ENCODE measurements around the gene WNK4.

Gene WNK4

GRCh38 chr17:42841975-42842685, 61.7 kb downstream of the WNK4 start:
- H3K4me3 ChIP-seq (ENCODE audit: low read length): no peak overlapping the region
- DNase-seq (ENCODE audit: low read depth): no peak
- TF ChIP-seq CTCF (IDR thresholded peaks at IDR 0.05; ENCODE audit: insufficient read depth, low read depth, low read length, missing control alignments): no peak

- H3K4me3 ChIP-seq (ENCODE audit: low read length): no peak overlapping the region
- DNase-seq (ENCODE audit: low read depth): peak; percentile 75
- TF ChIP-seq CTCF (IDR thresholded peaks at IDR 0.05; ENCODE audit: insufficient read depth, low read depth, low read length, missing control alignments): peak; percentile 100
These were observed 63.0 kb downstream of the WNK4 start for GRCh38 chr17:42843358-42843934.

GRCh38 chr17:42844271-42844670, 63.9 kb downstream of the WNK4 start, which contains the start of gene AOC2:
AOC2 (plus strand) TSS chr17:42844580; CDS start chr17:42844627, 47 bp downstream.
- TF ChIP-seq CTCF (IDR thresholded peaks at IDR 0.05; ENCODE audit: insufficient read depth, low read depth, low read length, missing control alignments): no peak
- DNase-seq (ENCODE audit: low read depth): no peak
- no peak within 1 kb of the TSS for H3K4me3 ChIP-seq (ENCODE audit: low read length)

- TF ChIP-seq CTCF (IDR thresholded peaks at IDR 0.05; ENCODE audit: insufficient read depth, low read depth, low read length, missing control alignments): no peak
- no peak for DNase-seq (ENCODE audit: low read depth)
- H3K4me3 ChIP-seq (ENCODE audit: low read length): no peak overlapping the region
These were observed 64.5 kb downstream of the WNK4 start for GRCh38 chr17:42844761-42845555.

GRCh38 chr17:42845556-42845917, 65.1 kb downstream of the WNK4 start:
- no peak for DNase-seq (ENCODE audit: low read depth)
- TF ChIP-seq CTCF (IDR thresholded peaks at IDR 0.05; ENCODE audit: insufficient read depth, low read depth, low read length, missing control alignments): no peak
- no peak overlapping the region for H3K4me3 ChIP-seq (ENCODE audit: low read length)

- no peak overlapping the region for H3K4me3 ChIP-seq (ENCODE audit: low read length)
- no peak for TF ChIP-seq CTCF (IDR thresholded peaks at IDR 0.05; ENCODE audit: insufficient read depth, low read depth, low read length, missing control alignments)
- no peak for DNase-seq (ENCODE audit: low read depth)
These were observed 65.6 kb downstream of the WNK4 start for GRCh38 chr17:42845918-42846593.

Measured in epithelial cell of esophagus (primary cell).